ENCODE measurements around the gene TRH. TPM values are rescaled to one million over a fixed set of nuclear protein-coding genes. Genes with fewer than 3 reads are reported as not detected.

The TRH gene
- total and polyA plus RNA-seq, 9 of the 15 experiments (the other 6 are each of a cell fraction or from before 2014, with no cell fraction given) = not detected

- Histone ChIP-seq H3K27me3 (ENCODE audit: control insufficient read depth in 2 of 2, insufficient read depth in 2 of 2, low read length in 2 of 2) (peaks cover 14 to 65% of the 10 kb centered on the region in 2 experiments; a peak in 4 of 5 replicates), H3K36me3 (ENCODE audit: control insufficient read depth, insufficient read depth, low read length) (no peaks in the 10 kb centered on the region), H3K4me3 (no peak overlapping the region), H3K9me3 (replicated peaks; ENCODE audit: control insufficient read depth, insufficient read depth, low read depth, low read length) (no peaks in the 10 kb centered on the region), H4K20me1 (replicated peaks; ENCODE audit: control insufficient read depth, insufficient read depth, low read length) (no peaks in the 10 kb centered on the region), H3K4me2 (ENCODE audit: insufficient read depth, low read length) (no peak overlapping the region), H3K9ac (ENCODE audit: insufficient read depth in 1 of 2, low read depth in 2 of 2, low read length in 2 of 2) (no peak overlapping the region), H3K4me1 (replicated peaks in 1 of 2; ENCODE audit: control insufficient read depth in 2 of 2, insufficient read depth in 2 of 2, low read length in 2 of 2) (peaks cover 0 to 11% of the 10 kb centered on the region in 2 experiments; a peak in 2 of 5 replicates), H2AFZ (ENCODE audit: low read depth, low read length) (no peak overlapping the region), H3K27ac (ENCODE audit: extremely low read depth, low read depth, low read length) (no peak overlapping the region), H3K9me1 (ENCODE audit: control insufficient read depth, insufficient read depth, low read length) (no peaks in the 10 kb centered on the region), H3K79me2 (ENCODE audit: control insufficient read depth, insufficient read depth, low read length) (no peaks in the 10 kb centered on the region)
- TF ChIP-seq PHF8 (IDR thresholded peaks at IDR 0.05; ENCODE audit: borderline replicate concordance, low read length) = no peak
- no peak for TF ChIP-seq HMGXB4 (CRISPR knock-in tag; IDR thresholded peaks at IDR 0.05)
- no peak for TF ChIP-seq FOXP4 (CRISPR knock-in tag; IDR thresholded peaks at IDR 0.05; ENCODE audit: borderline replicate concordance)
- TF ChIP-seq POLR2AphosphoS2 (IDR thresholded peaks at IDR 0.05; ENCODE audit: low read length) = no peak
- no peak for FAIRE-seq
- POLR2A ChIA-PET = interaction anchor here (0.7 to 0.9 kb wide), 3 partner anchors 36 to 661 kb away, joined by 3 to 4 read pairs (median 3); no protein-coding TSS in a partner anchor
- no TSS peak for BruUV-seq (replicated peaks)
- intact Hi-C loops (cut with micrococcal nuclease) = no loop called here
- no peak for DNase-seq (ENCODE audit: extremely low read depth in 1 of 4, low spot score in 3 of 4)
- WGBS (ENCODE audit: insufficient coverage, low coverage, missing lambda C conversion rate) = 0% methylated on average over 2 of the region's 2 CpGs
- in situ Hi-C loops (cut with MboI) = no loop called here
- CTCF ChIA-PET (ENCODE audit: low intra/inter-chr PET ratio) = no interaction called here
- no peak for ATAC-seq
Measured at GRCh38 chr3:129978123-129978522, 3.6 kb downstream of the TRH start.

Measured in K562 (cell line).